Measurements from ENCODE around the gene KCNQ5. TPM values are rescaled to one million over a fixed set of nuclear protein-coding genes. Genes with fewer than 3 reads are reported as not detected.

The KCNQ5 gene
- total and polyA plus RNA-seq, 2 of the 8 experiments (the other 6 are each of a cell fraction or from before 2014, with no cell fraction given) = 0.83 to 1.2 TPM

GRCh38 chr6:72741083-72741482 lies 119.2 kb downstream of the KCNQ5 start (continued):
- TF ChIP-seq SP4 (IDR thresholded peaks at IDR 0.05; ENCODE audit: low read length) (no peak), CHD2 (IDR thresholded peaks at IDR 0.05; ENCODE audit: low read length) (no peak), SIX5 (IDR thresholded peaks at IDR 0.05; ENCODE audit: low read depth, low read length) (no peak), ASH2L (IDR thresholded peaks at IDR 0.05; ENCODE audit: low read length) (no peak), KDM5A (IDR thresholded peaks at IDR 0.05; ENCODE audit: low read length) (no peak)

All from H1 (cell line).